ENCODE data around the gene ERFL.

GRCh38 chr19:41965106-41965505 lies 36.9 kb upstream of the ERFL start:
- TF ChIP-seq CTCF (conservative IDR thresholded peaks at IDR 0.05; ENCODE audit: low read length), result no peak
- no peak for TF ChIP-seq EZH2phosphoT487 (IDR thresholded peaks at IDR 0.05; ENCODE audit: borderline replicate concordance, low read depth, low read length)

All from OCI-LY7 (cell line).